Smooth muscle cell (in vitro differentiated cells): ENCODE measurements around the gene GPR179. TPM values are rescaled to one million over a fixed set of nuclear protein-coding genes. Genes with fewer than 3 reads are reported as not detected.
"Not testable (repeated sequence)": the region's sequence is repeated elsewhere in the genome, so short reads cannot be mapped to it uniquely, and the experiment has no call there.

Experiments
- DNase-seq: peaks from one replicate; lab custom pipeline; 2025; ENCODE audit not compliant: unreplicated experiment; lab: John Stamatoyannopoulos, UW
- H2AFZ ChIP-seq: fragments of 200-600 bp; sonication (generic); 2 replicates; pipeline ENCODE4 v1.6.0; 2016; ENCODE audit warnings: antibody characterized with exemption, low read depth, mild to moderate bottlenecking
- H3F3A ChIP-seq: fragments of 200-600 bp; sonication (generic); 2 replicates; pipeline ENCODE4 v1.6.0; 2017; ENCODE audit warnings: antibody characterized with exemption, low read depth
- H3K27ac ChIP-seq: fragments of 200-600 bp; sonication (generic); 2 replicates; pipeline ENCODE4 v1.5.1; 2016; ENCODE audit warnings: low read depth, mild to moderate bottlenecking
- H3K27me3 ChIP-seq: fragments of 200-600 bp; sonication (generic); 2 replicates; pipeline ENCODE4 v1.6.1; 2016; ENCODE audit warnings: low read depth, mild to moderate bottlenecking
- H3K36me3 ChIP-seq: fragments of 200-600 bp; sonication (generic); 2 replicates; pipeline ENCODE4 v1.5.1; 2016; ENCODE audit warnings: low read depth
- H3K4me1 ChIP-seq: fragments of 200-600 bp; sonication (generic); 2 replicates; pipeline ENCODE4 v1.5.1; 2016; ENCODE audit warnings: low read depth
- H3K4me2 ChIP-seq: fragments of 200-600 bp; sonication (generic); 2 replicates; pipeline ENCODE4 v1.6.0; 2016; ENCODE audit warnings: mild to moderate bottlenecking
- H3K4me3 ChIP-seq: fragments of 200-600 bp; sonication (generic); 2 replicates; pipeline ENCODE4 v1.5.1; 2016; ENCODE audit warnings: mild to moderate bottlenecking
- H3K79me2 ChIP-seq: fragments of 200-600 bp; sonication (generic); 2 replicates; pipeline ENCODE4 v1.6.0; 2016; ENCODE audit warnings: low read depth, mild to moderate bottlenecking
- H3K9ac ChIP-seq: fragments of 200-600 bp; sonication (generic); 2 replicates; pipeline ENCODE4 v1.6.0; 2016; ENCODE audit warnings: low read depth
- H3K9me3 ChIP-seq: fragments of 200-600 bp; sonication (generic); replicated peaks from 2 replicates; pipeline ENCODE4 v1.5.1; 2016; ENCODE audit warnings: low read depth
- H4K20me1 ChIP-seq: fragments of 200-600 bp; sonication (generic); 2 replicates; pipeline ENCODE4 v1.6.0; 2016; ENCODE audit warnings: low read depth
- WGBS: methylation state at CpG from one replicate; pipeline ENCODE4 v1.1.7; 2016; ENCODE audit warnings: low lambda C conversion rate; 5-methylcytosine and 5-hydroxymethylcytosine counted together
- polyA plus RNA-seq: library from polyadenylated mRNA; unstranded; fragments of >200 nt; fragmentation: Nextera tagmentation; extraction: Ambion mirVana; gene quantifications from 2 replicates; pipeline ENCODE4 v1.2.1, GENCODE V29; 2016
- total RNA-seq: library from RNA; depleted of rRNA; stranded (reverse); fragments of >200 nt; gene quantifications from 2 replicates; pipeline ENCODE4 v1.2.3, GENCODE V29; 2014
- TF ChIP-seq, protein P1 (sequence below): fragments of 200-600 bp; sonication (generic); IDR thresholded peaks from 2 replicates; pipeline ENCODE4 v1.5.1; 2017; ENCODE audit warnings: borderline replicate concordance, mild to moderate bottlenecking, antibody characterized with exemption; ENCODE audit not compliant: insufficient read depth, poor library complexity, severe bottlenecking

Gene GPR179
- total and polyA plus RNA-seq, 2 experiments from 2014 or later = not detected

DNA sequence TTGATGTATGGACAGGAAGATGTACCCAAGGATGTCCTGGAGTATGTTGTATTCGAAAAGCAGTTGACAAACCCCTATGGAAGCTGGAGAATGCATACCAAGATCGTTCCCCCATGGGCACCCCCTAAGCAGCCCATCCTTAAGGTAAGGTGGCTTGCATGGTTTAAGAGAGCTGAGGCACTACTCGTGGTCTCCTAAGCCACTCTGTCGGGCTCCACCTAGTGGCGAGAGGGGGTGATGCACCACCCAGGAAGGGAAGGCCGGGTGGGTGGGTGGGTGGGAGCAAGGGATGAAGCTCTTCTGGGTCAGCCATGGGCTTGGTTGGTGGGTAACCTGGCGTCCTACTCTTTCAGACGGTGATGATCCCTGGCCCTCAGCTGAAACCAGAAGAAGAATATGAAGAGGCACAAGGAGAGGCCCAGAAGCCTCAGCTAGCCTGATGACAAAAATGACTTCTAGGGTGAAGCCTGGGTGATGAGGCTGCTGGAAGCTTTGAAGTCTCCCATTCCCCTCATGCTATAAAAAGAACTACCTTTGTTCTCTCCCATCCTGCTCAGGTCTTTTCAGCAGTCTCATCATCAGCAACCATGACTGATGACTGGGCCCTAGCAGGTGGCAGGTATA lies 21.5 kb downstream of the GPR179 start:
- no peaks in the 10 kb centered on the region for H3K27me3 ChIP-seq
- WGBS = 26% methylated on average over 8 of the region's 8 CpGs

DNA sequence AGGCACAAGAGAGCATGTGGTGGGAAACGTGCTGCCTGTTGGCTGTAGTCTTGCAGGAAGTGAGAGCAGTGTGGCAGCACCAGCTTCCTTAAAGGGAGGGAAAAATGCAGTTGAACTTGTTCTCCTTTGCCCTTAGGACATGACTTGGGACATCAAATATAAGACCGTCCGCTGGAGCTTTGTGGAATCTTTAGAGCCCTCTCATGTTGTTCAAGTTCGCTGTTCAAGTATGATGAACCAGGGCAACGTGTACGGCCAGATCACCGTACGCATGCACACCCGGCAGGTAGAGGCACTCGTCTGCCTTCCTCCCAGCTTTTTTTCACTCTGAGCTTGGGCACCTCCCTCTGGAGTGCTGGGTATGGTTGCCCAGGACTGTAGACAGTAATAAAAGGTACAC lies 23.3 kb downstream of the GPR179 start:
- TF ChIP-seq, protein P1, sequence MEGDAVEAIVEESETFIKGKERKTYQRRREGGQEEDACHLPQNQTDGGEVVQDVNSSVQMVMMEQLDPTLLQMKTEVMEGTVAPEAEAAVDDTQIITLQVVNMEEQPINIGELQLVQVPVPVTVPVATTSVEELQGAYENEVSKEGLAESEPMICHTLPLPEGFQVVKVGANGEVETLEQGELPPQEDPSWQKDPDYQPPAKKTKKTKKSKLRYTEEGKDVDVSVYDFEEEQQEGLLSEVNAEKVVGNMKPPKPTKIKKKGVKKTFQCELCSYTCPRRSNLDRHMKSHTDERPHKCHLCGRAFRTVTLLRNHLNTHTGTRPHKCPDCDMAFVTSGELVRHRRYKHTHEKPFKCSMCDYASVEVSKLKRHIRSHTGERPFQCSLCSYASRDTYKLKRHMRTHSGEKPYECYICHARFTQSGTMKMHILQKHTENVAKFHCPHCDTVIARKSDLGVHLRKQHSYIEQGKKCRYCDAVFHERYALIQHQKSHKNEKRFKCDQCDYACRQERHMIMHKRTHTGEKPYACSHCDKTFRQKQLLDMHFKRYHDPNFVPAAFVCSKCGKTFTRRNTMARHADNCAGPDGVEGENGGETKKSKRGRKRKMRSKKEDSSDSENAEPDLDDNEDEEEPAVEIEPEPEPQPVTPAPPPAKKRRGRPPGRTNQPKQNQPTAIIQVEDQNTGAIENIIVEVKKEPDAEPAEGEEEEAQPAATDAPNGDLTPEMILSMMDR = no peak
- H2AFZ ChIP-seq = no peak overlapping the region
- DNase-seq = no peak
- no peak overlapping the region for H3K4me2 ChIP-seq
- no peaks in the 10 kb centered on the region for H3K27me3 ChIP-seq
- H3K4me3 ChIP-seq = no peak overlapping the region
- peaks cover 14% of the 10 kb centered on the region for H3K4me1 ChIP-seq
- no peaks in the 10 kb centered on the region for H3K79me2 ChIP-seq
- H3K9me3 ChIP-seq = no peaks in the 10 kb centered on the region
- H3K36me3 ChIP-seq = no peaks in the 10 kb centered on the region
- peaks cover 5% of the 10 kb centered on the region for H3F3A ChIP-seq
- H3K27ac ChIP-seq = peak overlapping the region; percentile 19
- 73% methylated on average over 10 of the region's 10 CpGs for WGBS
- H4K20me1 ChIP-seq = no peaks in the 10 kb centered on the region
- no peak overlapping the region for H3K9ac ChIP-seq

More for the DNA sequence above, 21.5 kb downstream of the GPR179 start:
- Histone ChIP-seq H3K4me1 (peaks cover 18% of the 10 kb centered on the region), H3K4me2 (no peak overlapping the region), H4K20me1 (no peaks in the 10 kb centered on the region), H2AFZ (no peak overlapping the region), H3F3A (peaks cover 5% of the 10 kb centered on the region), H3K9ac (no peak overlapping the region), H3K36me3 (no peaks in the 10 kb centered on the region), H3K4me3 (no peak overlapping the region), H3K9me3 (no peaks in the 10 kb centered on the region), H3K79me2 (no peaks in the 10 kb centered on the region), H3K27ac (no peak overlapping the region)
- DNase-seq = peak; percentile 10
- TF ChIP-seq, protein P1 = peak; percentile 64

DNA sequence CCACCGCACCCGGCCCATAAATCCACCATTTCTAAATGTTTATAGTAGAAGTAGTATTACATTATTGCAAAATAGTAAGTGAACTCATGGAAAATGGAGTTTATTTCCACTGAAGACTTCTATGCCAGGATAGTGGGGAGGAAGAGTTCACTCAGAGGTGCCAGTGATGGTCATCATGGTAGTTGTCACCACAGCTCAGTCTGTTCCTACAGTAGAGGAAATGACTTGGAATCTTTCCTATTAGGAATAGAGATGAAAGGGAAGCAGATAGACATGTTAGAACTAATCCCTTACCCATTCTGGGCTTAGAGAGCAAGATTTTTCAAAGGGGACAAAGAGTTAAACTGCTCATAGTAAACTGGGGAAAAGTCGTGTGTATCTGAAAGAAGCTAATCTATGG lies 26.7 kb downstream of the GPR179 start:
- Histone ChIP-seq H3K27me3 (no peaks in the 10 kb centered on the region), H3K9ac (no peak overlapping the region), H3F3A (no peaks in the 10 kb centered on the region), H3K4me2 (no peak overlapping the region), H3K27ac (no peak overlapping the region), H4K20me1 (no peaks in the 10 kb centered on the region), H3K79me2 (no peaks in the 10 kb centered on the region), H3K9me3 (no peaks in the 10 kb centered on the region), H3K4me3 (no peak overlapping the region), H3K36me3 (no peaks in the 10 kb centered on the region), H3K4me1 (no peaks in the 10 kb centered on the region), H2AFZ (no peak overlapping the region)
- TF ChIP-seq, protein P1 = no peak
- 66% methylated on average over 3 of the region's 3 CpGs for WGBS
- DNase-seq = no peak

DNA sequence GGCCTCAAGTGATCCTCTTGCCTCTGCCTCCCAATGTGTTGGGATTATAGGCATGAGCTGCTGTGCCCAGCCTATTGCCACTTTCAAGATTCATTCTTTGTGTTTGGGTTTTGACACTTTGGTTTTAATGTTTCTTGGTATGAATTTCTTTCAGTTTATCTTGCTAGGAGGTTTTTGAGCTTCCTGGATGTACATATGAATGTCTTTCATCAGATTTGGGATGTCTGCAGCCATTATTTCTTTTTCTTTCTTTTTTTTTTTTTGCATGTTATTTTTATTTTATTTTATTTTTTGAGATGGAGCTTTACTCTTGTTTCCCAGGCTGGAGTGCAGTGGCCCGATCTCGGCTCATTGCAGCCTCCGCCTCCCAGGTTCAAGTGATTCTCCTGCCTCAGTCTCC lies 28.3 kb downstream of the GPR179 start:
- H4K20me1 ChIP-seq = no peaks in the 10 kb centered on the region
- 67% methylated on average over 3 of the region's 3 CpGs for WGBS
- H3K27ac ChIP-seq = no peak overlapping the region
- H2AFZ ChIP-seq = no peak overlapping the region
- H3K4me1 ChIP-seq = no peaks in the 10 kb centered on the region
- no peaks in the 10 kb centered on the region for H3K79me2 ChIP-seq
- TF ChIP-seq, protein P1 = no peak
- H3K9ac ChIP-seq = no peak overlapping the region
- no peaks in the 10 kb centered on the region for H3K27me3 ChIP-seq
- no peak overlapping the region for H3K4me3 ChIP-seq
- H3K9me3 ChIP-seq = no peaks in the 10 kb centered on the region
- no peak for DNase-seq
- no peaks in the 10 kb centered on the region for H3F3A ChIP-seq
- H3K4me2 ChIP-seq = no peak overlapping the region
- H3K36me3 ChIP-seq = no peaks in the 10 kb centered on the region

DNA sequence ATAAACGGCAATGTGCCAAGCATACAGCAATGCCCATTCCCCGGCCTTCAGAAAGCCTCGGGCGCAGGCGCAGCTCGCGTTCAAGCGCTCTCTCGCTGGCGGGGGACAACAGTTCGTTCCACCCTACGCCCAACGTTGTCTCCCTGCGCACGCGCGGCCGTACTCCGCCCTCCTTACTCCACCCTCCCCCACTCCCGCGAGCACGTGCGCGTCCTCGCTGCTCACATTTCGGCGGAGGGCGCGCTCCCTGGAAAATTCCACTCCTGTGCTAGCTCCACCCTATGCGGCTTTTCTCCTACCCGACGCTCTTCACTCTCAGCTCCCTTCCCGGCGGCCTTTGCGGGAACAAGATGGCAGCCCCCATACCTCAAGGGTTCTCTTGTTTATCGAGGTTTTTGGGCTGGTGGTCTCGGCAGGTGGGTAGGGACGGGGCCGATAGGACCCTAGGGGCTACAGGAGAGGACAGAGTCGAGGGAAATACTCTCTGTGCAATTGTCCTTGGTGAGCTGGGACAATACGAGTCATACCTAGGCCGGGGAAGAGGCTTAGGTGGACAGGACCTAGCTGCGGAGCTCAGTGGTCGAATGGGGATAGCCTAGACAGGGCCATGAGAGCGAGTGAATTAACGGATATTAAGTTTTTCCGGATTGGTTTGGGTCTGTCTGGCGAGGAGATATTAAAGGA lies 46.8 kb downstream of the GPR179 start, which contains the start of gene MRPL45:
MRPL45 (plus strand) TSS at position 335 of the 684 bp plus-strand sequence; CDS start at position 351, 16 bp downstream.
- DNase-seq = peak; percentile 83
- H4K20me1 ChIP-seq, H3K9me3 ChIP-seq, H3K27me3 ChIP-seq, H3K79me2 ChIP-seq, H3F3A ChIP-seq, H3K36me3 ChIP-seq, H3K4me1 ChIP-seq: not testable (repeated sequence)
- H3K4me3 ChIP-seq = peak within 1 kb of the TSS; percentile 60
- under 1% methylated on average over 46 of the region's 48 CpGs for WGBS
- H3K4me2 ChIP-seq = peak within 1 kb of the TSS; percentile 91
- peak within 1 kb of the TSS; percentile 50 for H3K27ac ChIP-seq
- peak within 1 kb of the TSS; percentile 86 for H3K9ac ChIP-seq
- peak within 1 kb of the TSS; percentile 81 for H2AFZ ChIP-seq
